ENCODE results near the gene MEIOC.
"Not testable (repeated sequence)": the region's sequence is repeated elsewhere in the genome, so short reads cannot be mapped to it uniquely, and the experiment has no call there.

Gene MEIOC

GRCh38 chr17:44648963-44649362, 7.3 kb upstream of the MEIOC start:
- no peak for DNase-seq

GRCh38 chr17:44651228-44651627, 5.0 kb upstream of the MEIOC start:
- DNase-seq, result no peak

- no peak for DNase-seq
Observed at GRCh38 chr17:44652727-44653126, 3.5 kb upstream of the MEIOC start.

- no peak for DNase-seq
Observed at GRCh38 chr17:44653384-44653783, 2.9 kb upstream of the MEIOC start.

GRCh38 chr17:44653954-44654353, 2.3 kb upstream of the MEIOC start:
- DNase-seq, result no peak

GRCh38 chr17:44661835-44662234, 5.6 kb downstream of the MEIOC start:
- no peak for DNase-seq

- DNase-seq, result no peak
Observed at GRCh38 chr17:44663095-44663494, 6.8 kb downstream of the MEIOC start.

GRCh38 chr17:44664867-44665266, 8.6 kb downstream of the MEIOC start:
- DNase-seq, result no peak

GRCh38 chr17:44666006-44666405, 9.7 kb downstream of the MEIOC start:
- no peak for DNase-seq

GRCh38 chr17:44672479-44673093, 16.3 kb downstream of the MEIOC start:
- DNase-seq, result no peak

- DNase-seq, result no peak
Observed at GRCh38 chr17:44673893-44674292, 17.6 kb downstream of the MEIOC start.

- no peak for DNase-seq
Observed at GRCh38 chr17:44677136-44677535, 20.9 kb downstream of the MEIOC start.

GRCh38 chr17:44683303-44683702, 27.0 kb downstream of the MEIOC start:
- DNase-seq, result not testable (repeated sequence)

- no peak for DNase-seq
Observed at GRCh38 chr17:44687756-44688155, 31.5 kb downstream of the MEIOC start.

GRCh38 chr17:44688200-44688599, 31.9 kb downstream of the MEIOC start:
- DNase-seq, result no peak

- no peak for DNase-seq
Observed at GRCh38 chr17:44688675-44689476, 32.6 kb downstream of the MEIOC start.

- peak; percentile 95 for DNase-seq
Observed at GRCh38 chr17:44689477-44690217, 33.4 kb downstream of the MEIOC start, which contains the start of gene CCDC43. Gene CCDC43 (minus strand): TSS chr17:44689776. CDS start chr17:44689753, 23 bp downstream.

- DNase-seq, result not testable (repeated sequence)
Observed at GRCh38 chr17:44690746-44691306, 34.6 kb downstream of the MEIOC start.

GRCh38 chr17:44693609-44694008, 37.3 kb downstream of the MEIOC start:
- DNase-seq, result no peak

- not testable (repeated sequence) for DNase-seq
Observed at GRCh38 chr17:44700288-44700687, 44.0 kb downstream of the MEIOC start.

- DNase-seq, result no peak
Observed at GRCh38 chr17:44707755-44708400, 51.6 kb downstream of the MEIOC start.

- DNase-seq, result peak; percentile 78
Observed at GRCh38 chr17:44708401-44709263, 52.4 kb downstream of the MEIOC start, which contains the start of gene DBF4B. Gene DBF4B (plus strand): TSS chr17:44708665. CDS start chr17:44708821, 156 bp downstream.

All from T1000 (cell line).